K562 (cell line): ENCODE measurements around the gene PLXNB3. TPM values are rescaled to one million over a fixed set of nuclear protein-coding genes. Genes with fewer than 3 reads are reported as not detected.

ENCODE experiments used
- ARNT ChIP-seq, 2 experiments: fragments of 450-650 bp; IDR thresholded peaks; 2 replicates each; pipeline ENCODE4 v1.6.1; 2016; ENCODE audit warnings: mild to moderate bottlenecking in 1 of 2
- DDX20 ChIP-seq: fragments of 450-650 bp; IDR thresholded peaks from 2 replicates; pipeline ENCODE4 v1.6.1; 2016; ENCODE audit warnings: missing genetic modification characterization, low read depth, mild to moderate bottlenecking, missing compliant biosample characterization, moderate library complexity
- DMBX1 ChIP-seq: fragments of 250-450 bp; sonication (Bioruptor Pico); IDR thresholded peaks from 2 replicates; pipeline ENCODE4 v1.8.0; 2022; ENCODE audit warnings: inconsistent platforms, mild to moderate bottlenecking, moderate library complexity, borderline replicate concordance
- GABPB2 ChIP-seq: fragments of 250-450 bp; sonication (Bioruptor Pico); conservative IDR thresholded peaks from 2 replicates; pipeline ENCODE4 v1.5.1; 2021; ENCODE audit warnings: mild to moderate bottlenecking
- HIVEP1 ChIP-seq: fragments of 250-450 bp; sonication (Bioruptor Pico); IDR thresholded peaks from 2 replicates; pipeline ENCODE4 v1.4.0; 2020; ENCODE audit warnings: mild to moderate bottlenecking
- KDM1A ChIP-seq, 2 experiments: fragments of 450-650 bp; IDR thresholded peaks; 2 replicates each; pipeline ENCODE4 v1.6.1; 2016; ENCODE audit warnings: mild to moderate bottlenecking in 2 of 2
- MTA1 ChIP-seq: fragments of 450-650 bp; IDR thresholded peaks from 2 replicates; pipeline ENCODE4 v1.6.1; 2017; ENCODE audit warnings: borderline replicate concordance
- OTX1 ChIP-seq: fragments of 450-650 bp; formaldehyde crosslinking; IDR thresholded peaks from 2 replicates; pipeline ENCODE4 v1.4.0; 2022; ENCODE audit warnings: mild to moderate bottlenecking
- SETDB1 ChIP-seq: IDR thresholded peaks from one replicate; pipeline ENCODE4 v1.6.1; 2012; ENCODE audit warnings: low read length, control low read depth, inconsistent platforms
- SNRNP70 ChIP-seq: fragments of 200-400 bp; formaldehyde crosslinking; optimal IDR thresholded peaks from 2 replicates; pipeline ENCODE3; 2017; ENCODE audit warnings: low read depth, low read length
- SP1 ChIP-seq: sonication (generic); formaldehyde crosslinking; IDR thresholded peaks from 2 replicates; pipeline ENCODE4 v1.8.1; 2022; ENCODE audit warnings: mild to moderate bottlenecking, missing genetic modification reagents
- ZNF212 ChIP-seq: fragments of 450-650 bp; formaldehyde crosslinking; IDR thresholded peaks from 2 replicates; pipeline ENCODE4 v1.4.0; 2020; ENCODE audit warnings: mild to moderate bottlenecking
- ZNF444 ChIP-seq: fragments of 250-450 bp; sonication (Bioruptor Pico); IDR thresholded peaks from 2 replicates; pipeline ENCODE4 v1.4.0; 2020; ENCODE audit warnings: mild to moderate bottlenecking, moderate library complexity
- ZNF507 ChIP-seq: conservative IDR thresholded peaks from 2 replicates; pipeline ENCODE4 v1.6.1; 2017; ENCODE audit warnings: missing genetic modification characterization, missing compliant biosample characterization
- ZNF780A ChIP-seq: fragments of 250-450 bp; sonication (Bioruptor Pico); IDR thresholded peaks from 2 replicates; pipeline ENCODE4 v1.5.0; 2021; ENCODE audit warnings: mild to moderate bottlenecking
- polyA plus RNA-seq, 8 experiments: library from polyadenylated mRNA; depleted of rRNA in 4 of 8; stranded (reverse) in 5 of 8; unstranded in 3 of 8; fragments of >200 nt; fragmentation: Nextera tagmentation in 2 of 8; fragmentation: Illumina TruSeq in 1 of 8; extraction: Ambion mirVana in 2 of 8; extraction: Trizol in 1 of 8; gene quantifications; 2 replicates each; pipeline versions ENCODE4 v1.2.1 to v1.2.3, GENCODE V29; 2011 to 2014; ENCODE audit warnings: inconsistent platforms in 1 of 8, missing spikeins in 1 of 8
- total RNA-seq, 7 experiments: library from RNA; depleted of rRNA in 6 of 7; stranded (reverse); fragments of >200 nt in 6 of 7; fragmentation: Illumina TruSeq in 2 of 7; extraction: Trizol in 2 of 7; gene quantifications; 2 replicates each; pipeline versions ENCODE4 v1.2.1 to v1.2.3, GENCODE V29; 2011 to 2021; ENCODE audit warnings: low replicate concordance in 1 of 7
- TF ChIP-seq, protein P1 (sequence below): fragments of 250-450 bp; sonication (Bioruptor Pico); IDR thresholded peaks from 2 replicates; pipeline ENCODE4 v1.8.0; 2022; ENCODE audit warnings: inconsistent platforms
- TF ChIP-seq, protein P2 (sequence below): fragments of 250-450 bp; sonication (Bioruptor Pico); IDR thresholded peaks from 2 replicates; pipeline ENCODE4 v1.5.0; 2021; ENCODE audit warnings: mild to moderate bottlenecking, moderate library complexity

PLXNB3 gene
- total and polyA plus RNA-seq, 9 of the 15 experiments (the other 6 are each of a cell fraction or from before 2014, with no cell fraction given): 0.22 to 2.0 (median 1.4) TPM; not detected in 2

GRCh38 chrX:153791104-153791852 lies 27.2 kb downstream of the PLXNB3 start (continued):
- no peak for TF ChIP-seq GABPB2 (CRISPR knock-in tag)
- no peak for TF ChIP-seq SNRNP70
- TF ChIP-seq SP1: no peak
- no peak for TF ChIP-seq ZNF212 (CRISPR knock-in tag)
- no peak for TF ChIP-seq ARNT (IDR thresholded peaks at IDR 0.05)
- no peak for TF ChIP-seq OTX1 (CRISPR knock-in tag)
- TF ChIP-seq MTA1: no peak
- TF ChIP-seq, protein P1, sequence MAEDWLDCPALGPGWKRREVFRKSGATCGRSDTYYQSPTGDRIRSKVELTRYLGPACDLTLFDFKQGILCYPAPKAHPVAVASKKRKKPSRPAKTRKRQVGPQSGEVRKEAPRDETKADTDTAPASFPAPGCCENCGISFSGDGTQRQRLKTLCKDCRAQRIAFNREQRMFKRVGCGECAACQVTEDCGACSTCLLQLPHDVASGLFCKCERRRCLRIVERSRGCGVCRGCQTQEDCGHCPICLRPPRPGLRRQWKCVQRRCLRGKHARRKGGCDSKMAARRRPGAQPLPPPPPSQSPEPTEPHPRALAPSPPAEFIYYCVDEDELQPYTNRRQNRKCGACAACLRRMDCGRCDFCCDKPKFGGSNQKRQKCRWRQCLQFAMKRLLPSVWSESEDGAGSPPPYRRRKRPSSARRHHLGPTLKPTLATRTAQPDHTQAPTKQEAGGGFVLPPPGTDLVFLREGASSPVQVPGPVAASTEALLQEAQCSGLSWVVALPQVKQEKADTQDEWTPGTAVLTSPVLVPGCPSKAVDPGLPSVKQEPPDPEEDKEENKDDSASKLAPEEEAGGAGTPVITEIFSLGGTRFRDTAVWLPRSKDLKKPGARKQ (CRISPR knock-in tag): no peak
- no peak for TF ChIP-seq ZNF780A
- no peak for TF ChIP-seq SETDB1
- no peak for TF ChIP-seq KDM1A (IDR thresholded peaks at IDR 0.05)
- no peak for TF ChIP-seq ZNF444 (CRISPR knock-in tag)
- TF ChIP-seq DMBX1 (CRISPR knock-in tag): no peak
- TF ChIP-seq HIVEP1 (CRISPR knock-in tag): no peak
- TF ChIP-seq, protein P2, sequence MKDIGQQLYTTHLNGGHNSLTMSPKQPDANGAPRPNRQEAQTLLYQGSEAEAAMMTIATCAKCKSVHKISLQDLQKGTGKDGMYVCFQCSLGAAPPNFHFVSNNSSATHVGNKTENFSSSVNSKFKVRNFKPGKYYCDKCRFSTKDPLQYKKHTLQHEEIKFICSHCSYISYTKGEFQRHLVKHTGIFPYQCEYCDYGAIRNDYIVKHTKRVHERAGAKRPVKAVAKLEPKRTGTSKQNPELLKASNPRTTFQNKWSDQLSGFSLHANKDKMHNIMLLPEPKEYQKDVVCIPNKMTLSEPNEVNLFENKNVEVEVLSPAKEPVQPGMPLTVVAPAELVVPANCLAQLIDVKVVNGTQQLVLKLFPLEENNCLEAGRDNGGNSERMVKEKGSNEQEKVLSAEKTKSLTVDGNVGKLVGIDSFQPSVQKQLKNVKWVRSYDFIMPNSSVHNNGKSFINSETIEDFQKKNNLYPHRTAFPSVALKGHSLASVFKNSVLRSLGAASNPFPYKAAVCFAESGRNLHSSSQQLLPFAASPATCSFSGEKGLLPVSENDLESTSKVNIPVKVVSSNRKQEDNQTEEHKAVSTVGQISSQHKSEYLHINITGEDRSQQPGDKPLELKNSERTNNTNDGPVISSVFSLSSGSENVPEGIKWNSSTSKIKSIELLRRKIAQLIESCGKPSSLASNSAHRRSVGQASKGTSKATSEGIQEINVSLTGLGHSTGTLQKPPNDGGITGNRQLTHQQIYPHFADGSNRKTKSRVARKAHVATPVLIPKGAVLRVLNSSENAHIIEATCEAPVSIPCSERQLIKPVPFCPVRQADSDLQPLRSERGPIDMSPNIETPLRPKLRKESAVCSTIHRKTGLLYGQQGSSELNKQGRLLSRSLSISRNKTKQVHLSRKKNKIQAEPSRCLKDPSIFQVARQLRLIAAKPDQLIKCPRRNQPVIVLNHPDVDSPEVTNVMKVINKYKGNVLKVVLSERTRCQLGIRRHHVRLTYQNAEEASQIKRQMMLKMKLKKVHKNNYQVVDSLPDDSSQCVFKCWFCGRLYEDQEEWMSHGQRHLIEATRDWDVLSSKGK: no peak
- no peak for TF ChIP-seq DDX20
- no peak for TF ChIP-seq ZNF507 (tag)
